T47D (cell line): Measurements from ENCODE around the gene ZNF385C.

Experiments
- DNase-seq, 2 experiments: peaks; one replicate each; pipeline versions ENCODE4 v3.0.0 to v3.0.0-alpha.2; 2011 to 2012; ENCODE audit warnings: low read depth in 1 of 2, low spot score in 1 of 2
- JUND ChIP-seq: IDR thresholded peaks from 2 replicates; pipeline ENCODE4 v1.6.1; 2012; ENCODE audit warnings: low read depth
- in situ Hi-C: cut with HindIII; loops from 2 replicates; pipeline ENCODE4 v1.10.0; 2016; ENCODE audit warnings: low sequenced_read_pairs, low pct_unique_long_range_greater_than_20kb

The ZNF385C gene

DNA sequence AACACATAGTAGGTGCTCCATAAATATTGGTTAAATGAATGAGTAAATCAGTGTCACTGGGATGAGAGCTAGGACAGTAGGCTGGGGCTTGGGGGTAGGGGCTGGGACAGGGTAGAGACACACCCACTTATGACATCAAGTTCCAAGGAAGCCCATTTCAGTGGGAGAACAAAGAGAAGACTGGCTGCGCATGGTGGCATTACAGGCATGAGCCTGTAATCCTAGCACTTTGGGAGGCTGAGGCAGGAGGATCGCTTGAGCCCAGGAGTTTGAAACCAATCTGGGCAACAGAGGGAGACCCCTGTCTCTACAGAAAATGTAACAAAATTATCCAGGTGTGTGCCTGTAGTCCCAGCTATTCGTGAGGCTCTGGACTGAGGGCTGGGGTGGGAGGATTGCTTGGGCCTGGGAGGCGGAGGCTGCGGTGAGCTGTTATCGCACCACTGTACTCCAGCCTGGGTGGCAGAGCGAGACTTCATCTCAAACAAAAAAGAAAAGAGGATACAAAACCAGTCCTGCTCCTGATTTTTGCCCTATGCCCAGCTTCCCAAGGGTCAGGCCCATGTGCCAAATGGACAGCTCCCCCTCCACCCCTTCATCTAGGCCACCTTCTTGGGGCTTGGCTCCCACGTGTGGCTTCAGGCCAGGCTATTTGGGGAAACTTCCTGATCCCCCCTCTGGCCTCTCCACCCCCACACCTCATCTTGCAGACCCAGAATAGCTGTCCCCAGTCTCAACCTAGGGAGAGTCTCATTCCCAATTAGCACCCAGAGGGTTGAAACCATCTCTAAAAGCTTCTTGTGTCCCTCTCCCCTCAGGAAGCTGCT is 7.1 kb downstream of the ZNF385C start:
- no peak for TF ChIP-seq JUND
- no peak for DNase-seq
- in situ Hi-C loops: no loop called here

DNA sequence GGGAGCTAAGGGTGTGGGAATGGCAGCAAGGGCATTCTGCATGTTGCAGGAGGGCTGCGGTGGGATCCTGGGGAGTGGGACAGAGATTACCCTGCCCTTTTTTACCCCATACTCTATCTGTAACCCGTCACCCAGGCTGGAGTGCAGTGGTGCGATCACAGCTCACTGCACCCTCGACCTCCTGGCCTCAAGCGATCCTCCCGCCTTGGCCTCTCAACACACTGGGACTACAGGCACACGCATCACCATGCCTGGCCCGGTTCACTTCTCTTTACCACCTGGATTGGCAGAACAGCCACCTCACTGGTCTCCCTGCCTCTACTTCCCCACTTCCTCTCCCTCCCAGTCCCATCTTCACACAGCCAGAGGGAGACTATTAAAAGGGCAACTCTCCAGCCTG is 9.5 kb downstream of the ZNF385C start:
- TF ChIP-seq JUND: no peak
- DNase-seq: no peak
- in situ Hi-C loops: no loop called here

DNA sequence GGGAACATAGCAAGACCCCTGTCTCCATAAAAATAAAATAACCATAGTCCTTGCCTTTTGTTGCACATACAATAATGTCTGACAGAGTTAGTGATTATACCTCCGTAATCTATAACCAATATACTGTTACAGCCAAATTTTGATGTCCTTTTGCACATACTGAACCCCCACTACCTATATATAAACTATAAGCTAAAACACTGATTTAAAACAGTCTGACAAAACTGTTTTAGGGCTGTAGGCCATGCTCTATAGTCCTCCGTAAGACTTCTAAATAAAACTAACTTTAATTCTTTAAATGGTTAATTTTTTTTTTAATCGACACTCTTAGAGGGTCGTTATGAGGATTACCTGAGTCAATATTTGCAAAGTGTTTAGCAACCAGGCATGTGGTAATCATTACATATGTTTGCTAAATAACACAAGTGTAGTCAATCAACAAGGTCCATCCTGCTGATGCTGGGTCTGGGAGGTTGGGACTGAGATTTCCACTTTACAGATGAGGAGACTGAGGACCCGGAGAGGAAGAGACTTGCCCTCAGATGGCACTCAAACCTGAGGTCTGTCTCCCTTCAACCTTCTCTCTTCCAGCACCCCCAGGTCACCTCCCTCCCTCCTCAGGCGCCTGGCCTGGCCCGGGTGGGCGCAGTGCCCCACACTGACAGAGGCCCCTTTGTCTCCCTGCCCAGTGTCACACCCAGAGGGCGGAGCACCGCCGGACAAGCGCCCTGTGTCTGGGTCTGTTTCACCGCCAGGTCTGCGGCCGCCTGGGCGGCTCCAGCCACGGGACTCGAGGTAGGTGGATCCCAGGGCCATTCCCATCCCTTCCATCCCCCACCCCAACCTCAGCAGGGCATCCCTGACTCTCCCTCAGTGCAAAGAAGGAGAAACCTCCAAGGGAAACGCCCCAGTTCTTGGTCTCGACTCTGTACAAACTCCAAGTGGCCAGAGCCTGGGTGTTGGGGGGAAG is 10.3 kb downstream of the ZNF385C start:
- no peak for DNase-seq
- in situ Hi-C loops: no loop called here
- TF ChIP-seq JUND: no peak

DNA sequence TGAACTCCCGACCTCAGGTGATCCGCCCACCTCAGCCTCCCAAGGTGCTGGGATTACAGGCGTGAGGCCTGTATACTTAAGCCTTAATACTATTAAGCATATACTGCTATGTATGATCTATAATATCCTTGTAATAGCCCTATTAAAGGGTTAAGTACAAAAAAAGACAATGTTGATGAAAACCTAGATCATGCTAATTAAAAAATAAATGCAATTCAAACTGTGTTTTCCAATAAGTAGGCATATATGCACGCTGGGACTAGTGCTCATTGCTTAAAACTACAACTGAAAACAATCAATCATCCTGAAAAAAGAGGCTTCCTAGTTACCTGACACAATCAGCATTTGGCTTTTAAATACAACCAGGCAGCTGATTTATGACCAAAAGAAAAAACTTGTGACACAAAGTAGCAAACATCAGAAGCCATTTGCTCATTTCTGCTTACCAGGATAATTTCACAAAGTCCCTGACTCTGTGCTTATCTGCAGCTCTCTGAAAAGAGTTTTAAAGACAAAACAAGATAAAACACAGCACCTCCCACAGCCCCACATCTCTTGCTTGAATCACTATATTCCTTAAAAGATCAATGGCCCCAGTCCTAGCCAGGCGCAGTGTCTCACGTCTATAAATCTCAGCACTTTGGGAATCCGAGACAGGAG is 11.1 kb downstream of the ZNF385C start:
- TF ChIP-seq JUND: no peak
- in situ Hi-C loops: no loop called here
- DNase-seq: no peak

DNA sequence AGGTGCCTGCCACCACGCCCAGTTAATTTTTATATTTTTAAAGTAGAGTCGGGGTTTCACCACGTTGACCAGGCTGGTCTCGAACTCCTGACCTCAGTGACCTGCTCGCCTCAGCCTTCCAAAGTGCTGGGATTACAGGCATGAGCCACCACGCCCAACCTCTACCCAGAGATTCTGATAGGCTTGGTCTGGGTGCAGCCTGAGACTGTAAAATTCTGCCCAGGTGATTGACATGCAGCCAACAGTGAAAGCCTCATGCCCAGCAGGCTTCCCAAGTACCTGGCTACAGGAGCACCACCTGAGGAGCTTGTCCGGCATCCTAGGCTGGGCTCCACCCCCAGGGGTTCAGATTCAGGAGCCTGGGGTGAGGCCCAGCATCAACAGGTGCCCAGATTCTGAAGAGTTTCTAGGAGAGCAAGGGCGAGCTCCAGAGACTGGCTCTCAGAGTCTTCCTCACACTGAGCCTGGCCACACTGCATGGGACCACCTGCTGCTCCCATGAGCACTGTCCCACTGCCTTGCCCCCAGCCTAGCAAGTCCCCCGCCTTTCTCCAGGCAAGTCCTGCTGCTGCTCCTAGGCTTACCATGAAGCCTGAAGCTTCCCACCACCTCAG is 16.6 kb downstream of the ZNF385C start:
- in situ Hi-C loops: no loop called here
- TF ChIP-seq JUND: no peak
- no peak for DNase-seq

DNA sequence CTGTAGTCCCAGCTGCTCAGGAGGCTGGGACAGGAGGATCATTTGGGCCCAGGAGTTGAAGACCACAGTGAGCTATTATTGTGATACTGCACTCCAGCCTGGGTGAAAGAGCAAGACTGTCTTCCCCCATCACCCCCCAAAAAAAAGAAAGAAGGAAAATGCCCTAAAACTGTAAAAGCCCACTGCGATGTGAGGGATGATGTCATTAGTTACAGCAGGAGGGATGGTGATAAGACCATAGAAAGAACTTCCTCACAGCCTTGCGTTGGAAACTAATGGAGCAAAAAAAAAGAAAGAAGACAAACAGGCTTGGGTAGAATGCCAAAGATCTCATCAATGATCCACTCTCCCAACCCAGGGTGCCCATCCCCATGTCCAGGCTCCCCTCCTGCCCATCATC is 18.7 kb downstream of the ZNF385C start:
- no peak for DNase-seq
- in situ Hi-C loops: no loop called here
- no peak for TF ChIP-seq JUND

DNA sequence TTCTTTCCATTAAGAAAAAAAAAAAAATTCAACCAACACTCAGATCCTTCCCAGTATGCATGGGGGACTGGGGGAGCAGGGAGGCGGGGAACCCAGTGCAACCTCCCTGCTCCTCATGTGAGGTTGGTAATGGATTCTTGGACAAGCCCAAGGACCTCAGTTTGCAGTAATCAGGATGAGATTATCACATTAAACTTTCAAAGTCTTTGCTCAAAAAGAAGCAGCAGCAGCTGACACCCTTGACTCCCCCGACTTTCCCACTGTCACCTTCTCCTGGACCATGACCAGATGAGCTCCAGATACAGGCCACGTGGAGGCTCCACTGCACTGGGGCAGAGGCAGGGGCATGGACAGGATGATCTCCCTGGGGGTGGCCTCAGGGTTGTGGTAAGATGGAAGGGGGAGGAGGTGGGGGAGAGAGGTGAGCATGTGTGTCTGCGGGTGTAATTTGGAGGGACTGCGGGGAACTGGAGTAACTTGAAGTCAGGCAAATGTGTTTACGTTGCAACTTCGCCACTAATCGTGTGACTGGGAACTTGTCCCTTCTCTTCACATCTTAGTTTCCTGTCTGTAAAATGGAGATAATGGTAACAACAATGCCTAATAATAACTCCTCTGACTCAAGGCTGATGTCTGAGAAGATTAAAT is 19.8 kb downstream of the ZNF385C start:
- in situ Hi-C loops: no loop called here
- DNase-seq: no peak
- TF ChIP-seq JUND: no peak

DNA sequence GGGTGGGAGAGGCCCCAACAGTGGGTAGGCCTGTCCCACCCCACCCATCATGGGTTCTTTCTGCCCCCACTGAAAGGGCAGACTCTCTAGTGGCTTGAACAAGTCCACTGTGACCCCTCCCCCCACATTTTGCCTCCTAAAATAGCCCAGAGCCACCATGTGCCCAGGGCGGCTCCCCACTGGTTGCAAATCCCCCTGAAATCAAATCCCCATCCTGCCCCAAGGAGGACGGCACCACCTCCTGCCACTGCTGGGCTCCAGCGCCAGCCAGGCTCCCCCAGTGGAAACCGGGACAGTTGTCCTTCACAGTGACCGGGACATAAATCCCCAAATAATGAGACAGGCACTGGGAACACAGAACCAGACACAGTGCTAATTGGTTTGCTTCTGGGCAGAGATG is 20.5 kb downstream of the ZNF385C start:
- no peak for TF ChIP-seq JUND
- in situ Hi-C loops: no loop called here
- no peak for DNase-seq

DNA sequence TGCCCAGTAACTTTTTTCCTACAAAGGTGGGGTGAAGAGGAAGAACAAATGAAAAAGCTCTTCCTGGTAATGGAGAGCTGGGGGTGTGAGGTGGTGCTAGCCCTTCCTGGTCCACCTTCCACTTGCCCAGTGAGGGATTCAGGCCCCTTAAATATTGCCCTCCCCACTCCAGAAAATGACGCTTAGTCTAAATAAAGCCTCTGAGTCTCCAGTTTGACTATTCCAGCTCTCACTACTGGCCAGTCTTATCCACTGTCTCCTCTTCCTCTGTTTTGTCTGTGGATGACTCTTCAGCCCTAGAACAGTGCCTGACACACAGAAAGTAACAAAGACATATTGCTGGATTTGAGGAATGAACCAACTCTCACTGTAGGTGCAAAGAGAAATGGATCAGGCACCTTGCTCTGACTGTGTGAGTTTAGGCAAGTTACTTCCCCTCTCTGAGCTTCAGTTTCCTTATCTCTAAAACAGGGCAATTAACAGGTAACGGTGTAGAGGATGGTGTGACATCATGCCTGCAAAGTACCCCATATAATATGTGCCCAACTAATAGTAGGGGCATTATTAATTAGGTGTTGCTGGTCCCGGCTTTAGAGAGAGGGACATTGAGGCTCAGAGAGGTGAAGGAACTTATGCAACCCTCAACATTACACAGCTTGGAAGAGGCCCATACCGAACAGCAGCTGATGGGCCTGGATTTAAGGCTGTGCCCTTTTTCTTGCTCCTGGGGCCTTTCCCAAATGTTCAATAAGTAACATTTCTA is 21.3 kb downstream of the ZNF385C start:
- no peak for TF ChIP-seq JUND
- in situ Hi-C loops: no loop called here
- no peak for DNase-seq

DNA sequence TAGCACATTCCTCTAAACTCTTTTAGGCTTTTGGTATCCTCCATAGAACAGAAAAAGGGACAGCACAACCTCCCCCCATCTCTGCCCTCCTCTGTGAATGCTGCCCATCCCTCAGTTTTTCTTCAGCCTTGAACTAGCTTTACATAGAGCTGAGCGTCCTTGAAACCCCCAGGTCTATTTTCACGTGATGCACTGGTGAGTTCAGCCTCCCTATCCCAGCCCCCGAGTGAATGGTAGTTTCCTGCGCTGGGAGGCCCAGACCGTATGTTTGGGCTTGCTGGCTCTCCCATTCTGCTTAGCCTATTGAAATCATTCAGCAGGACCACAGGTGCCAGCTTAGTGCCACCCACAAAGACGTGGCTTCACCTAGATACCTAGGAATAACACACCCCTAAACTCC is 22.5 kb downstream of the ZNF385C start:
- no peak for DNase-seq
- TF ChIP-seq JUND: no peak
- in situ Hi-C loops: no loop called here
